Dedifferentiated amniotic fluid mesenchymal stem cell (primary cell): Measurements from ENCODE around the gene S1PR2.
"Not testable (repeated sequence)": the region's sequence is repeated elsewhere in the genome, so short reads cannot be mapped to it uniquely, and the experiment has no call there.

ENCODE experiments used
- DNase-seq: peaks from one replicate; pipeline ENCODE4 v3.0.0-alpha.2; 2016; ENCODE audit errors: extremely low spot score

Gene S1PR2

DNA sequence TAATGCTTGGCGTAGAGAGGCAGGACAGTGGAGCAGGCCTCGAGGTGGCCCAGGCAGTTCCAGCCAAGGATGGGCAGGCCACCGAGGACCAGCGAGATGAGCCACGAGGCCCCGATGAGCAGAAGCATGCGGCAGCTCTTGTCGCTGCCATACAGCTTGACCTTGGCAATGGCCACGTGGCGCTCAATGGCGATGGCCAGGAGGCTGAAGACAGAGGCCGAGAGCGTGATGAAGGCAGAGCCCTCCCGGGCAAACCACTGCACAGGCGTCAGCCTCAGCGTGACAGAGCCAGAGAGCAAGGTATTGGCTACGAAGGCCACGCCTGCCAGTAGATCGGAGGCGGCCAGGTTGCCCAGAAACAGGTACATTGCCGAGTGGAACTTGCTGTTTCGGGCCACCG is 6.8 kb downstream of the S1PR2 start:
- no peak for DNase-seq

DNA sequence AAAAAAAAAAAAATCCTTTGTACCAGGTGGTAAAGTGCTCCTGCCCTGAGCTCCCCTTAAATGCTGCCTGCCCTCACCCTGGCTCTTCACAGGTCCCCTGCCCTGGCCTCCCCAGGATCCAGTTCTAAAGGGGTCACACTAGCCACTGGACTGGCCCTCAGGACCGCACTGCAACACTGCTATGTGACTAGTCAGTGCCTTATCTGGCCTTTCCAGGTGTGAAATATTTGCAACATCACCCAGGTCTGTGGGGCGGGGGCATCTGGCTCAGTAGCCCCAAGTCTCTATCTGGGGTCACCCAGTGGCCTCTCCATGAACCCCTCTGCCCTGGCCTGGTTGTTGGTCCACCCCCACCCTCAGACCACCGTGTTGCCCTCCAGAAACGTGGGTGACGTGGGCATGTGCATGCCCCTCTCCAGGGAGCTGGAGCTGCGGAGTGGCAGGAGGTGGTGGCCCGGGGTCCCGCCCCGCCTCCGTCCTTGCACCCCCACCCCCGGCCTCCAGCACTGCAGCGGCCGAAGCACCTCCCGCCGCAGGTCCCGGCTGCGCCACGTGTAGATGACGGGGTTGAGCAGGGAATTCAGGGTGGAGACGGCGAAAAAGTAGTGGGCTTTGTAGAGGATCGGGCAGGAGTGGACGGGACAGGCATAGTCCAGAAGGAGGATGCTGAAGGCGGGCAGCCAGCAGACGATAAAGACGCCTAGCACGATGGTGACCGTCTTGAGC is 7.5 kb downstream of the S1PR2 start:
- no peak for DNase-seq

DNA sequence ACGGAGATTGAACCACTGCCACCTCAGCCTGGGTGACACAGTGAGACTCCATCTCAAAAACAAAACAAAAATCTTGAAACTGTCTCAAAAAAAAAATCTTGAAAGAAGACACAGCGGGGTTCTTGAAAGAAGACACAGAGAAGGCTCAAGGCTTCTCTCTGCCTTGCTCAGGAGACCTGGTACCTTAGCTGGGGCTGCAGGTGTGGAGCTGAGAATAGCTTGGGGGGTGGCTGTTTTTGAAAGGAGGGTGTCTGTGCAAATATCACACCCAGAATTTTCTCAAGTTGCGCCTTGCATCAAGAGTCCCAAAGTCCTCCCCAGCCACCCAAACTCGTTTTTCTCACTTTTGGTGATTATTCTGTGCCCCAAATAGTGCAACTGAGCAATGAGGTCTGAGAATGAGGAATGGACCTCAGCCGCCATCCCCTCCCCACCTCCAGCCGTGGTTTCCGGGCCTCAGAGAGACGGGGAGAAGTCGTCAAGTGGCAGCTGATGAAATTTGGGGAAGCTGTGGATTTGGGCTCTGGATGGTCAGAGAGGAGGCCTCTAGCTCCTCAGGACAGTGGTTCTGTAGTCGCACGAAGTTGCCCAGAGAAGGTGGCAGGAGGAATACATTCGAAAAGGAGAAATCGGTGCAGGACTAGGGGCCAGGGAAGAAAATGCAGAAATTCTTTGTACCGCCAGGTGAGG is 8.8 kb downstream of the S1PR2 start:
- no peak for DNase-seq

DNA sequence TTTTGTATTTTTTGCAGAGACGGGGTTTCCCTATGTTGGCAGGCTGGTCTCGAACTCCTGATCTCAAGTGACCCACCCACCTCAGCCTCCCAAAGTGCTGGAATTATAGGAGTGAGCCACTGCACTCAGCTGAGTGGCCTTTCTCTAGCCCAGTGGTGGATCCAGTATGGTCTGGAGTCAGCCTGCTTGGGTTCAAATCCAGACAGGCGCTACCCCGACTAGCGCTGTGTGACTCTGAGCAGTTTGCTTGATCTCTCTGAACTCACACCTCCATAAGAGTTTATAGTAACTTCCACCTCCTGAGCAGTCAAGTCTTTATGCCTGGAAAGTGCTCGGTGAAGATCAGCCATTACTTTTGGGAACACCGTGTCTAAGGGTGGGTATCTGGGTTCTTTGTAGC is 10.4 kb downstream of the S1PR2 start:
- DNase-seq: no peak

DNA sequence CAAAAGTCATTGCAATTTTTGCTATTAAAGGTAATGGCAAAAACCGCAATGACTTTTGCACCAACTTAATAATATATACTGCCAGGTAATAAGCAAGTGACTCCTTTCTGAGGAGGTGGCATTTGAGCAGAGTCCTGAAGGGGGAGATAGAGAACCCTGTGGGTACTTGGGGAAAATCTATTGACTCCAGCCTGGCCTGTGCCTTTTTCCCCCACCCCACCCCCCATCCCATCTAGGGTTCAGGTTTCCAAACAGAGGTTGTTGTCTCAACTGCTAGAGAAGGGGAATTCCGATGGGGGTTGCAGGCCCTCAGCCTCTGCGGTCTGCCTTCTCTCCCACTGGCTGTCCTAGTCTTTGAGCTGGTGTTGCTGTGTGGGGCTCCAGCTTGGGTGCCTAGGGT is 11.5 kb downstream of the S1PR2 start:
- no peak for DNase-seq

DNA sequence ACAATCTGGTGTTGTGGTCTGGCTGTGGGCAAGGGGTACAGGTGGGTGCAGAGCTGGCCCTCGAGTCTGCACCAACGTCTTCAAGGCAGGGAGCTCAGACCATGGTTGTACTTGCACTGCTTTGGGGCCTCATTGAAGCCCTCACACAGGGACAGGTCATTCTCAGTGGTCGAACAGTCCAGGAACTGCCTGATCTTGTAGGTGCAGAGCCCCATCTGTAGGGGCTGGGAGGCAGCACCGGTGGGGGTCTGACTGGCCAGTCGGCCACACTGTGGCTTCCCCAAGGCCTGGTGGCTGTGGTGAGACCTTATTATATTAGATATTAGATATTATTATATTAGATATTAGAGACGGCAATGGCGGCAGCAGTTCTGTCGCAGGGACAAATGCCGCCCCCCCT is 14.0 kb downstream of the S1PR2 start:
- DNase-seq: no peak

DNA sequence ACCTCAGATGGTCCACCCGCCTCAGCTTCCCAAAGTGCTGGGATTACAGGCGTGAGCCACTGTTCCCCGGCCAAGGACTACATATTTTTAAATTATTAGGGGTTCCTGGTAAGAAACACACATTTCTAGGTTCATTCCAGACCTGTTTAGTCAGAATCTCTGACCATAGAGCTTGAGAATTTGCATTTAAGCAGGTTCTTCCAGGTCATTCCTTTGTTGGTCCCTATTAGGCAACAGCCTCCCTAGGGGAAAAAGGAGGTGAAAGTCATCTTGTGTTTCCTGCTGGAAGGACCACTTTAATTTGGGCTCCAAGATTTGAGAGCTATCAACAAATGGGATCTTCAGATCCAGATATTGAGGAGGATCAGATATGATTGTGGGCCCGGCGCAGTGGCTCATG is 16.3 kb downstream of the S1PR2 start:
- no peak for DNase-seq

DNA sequence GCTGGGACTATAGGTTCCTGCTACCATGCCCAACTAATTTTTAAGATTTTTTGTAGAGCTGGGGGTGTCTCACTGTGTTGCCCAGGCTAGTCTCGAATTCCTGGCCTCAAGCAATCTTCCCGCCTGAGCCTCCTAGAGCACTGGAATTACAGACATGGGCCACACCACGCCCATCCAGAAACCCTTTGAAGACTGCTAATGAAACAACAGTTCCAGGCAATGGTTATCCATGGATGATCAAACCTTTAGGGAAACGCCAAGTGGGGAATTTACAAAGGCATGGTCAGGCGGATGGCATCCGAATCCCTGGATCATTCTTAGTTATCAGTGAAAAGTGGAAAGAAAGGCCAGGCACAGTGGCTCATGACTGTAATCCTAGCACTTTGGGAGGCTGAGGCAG is 19.4 kb downstream of the S1PR2 start:
- no peak for DNase-seq

DNA sequence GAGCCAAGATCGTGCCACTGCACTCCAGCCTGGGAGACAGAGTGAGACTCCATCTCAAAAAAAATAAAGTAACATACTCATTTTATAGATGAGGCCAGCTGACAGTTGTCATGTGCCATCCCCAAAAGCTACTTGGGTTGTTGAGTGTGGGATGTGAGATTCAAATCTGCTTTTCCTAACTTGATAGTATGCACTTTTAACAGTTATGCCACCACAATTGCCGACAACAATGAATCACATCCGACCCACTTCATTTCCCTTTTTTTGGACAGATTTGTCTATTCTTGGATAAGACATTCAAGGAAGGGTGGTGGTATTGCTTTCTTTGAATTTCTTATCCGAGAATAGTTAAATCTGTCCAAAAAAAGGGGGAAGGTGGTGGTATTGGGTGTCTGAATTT is 20.1 kb downstream of the S1PR2 start:
- no peak for DNase-seq

DNA sequence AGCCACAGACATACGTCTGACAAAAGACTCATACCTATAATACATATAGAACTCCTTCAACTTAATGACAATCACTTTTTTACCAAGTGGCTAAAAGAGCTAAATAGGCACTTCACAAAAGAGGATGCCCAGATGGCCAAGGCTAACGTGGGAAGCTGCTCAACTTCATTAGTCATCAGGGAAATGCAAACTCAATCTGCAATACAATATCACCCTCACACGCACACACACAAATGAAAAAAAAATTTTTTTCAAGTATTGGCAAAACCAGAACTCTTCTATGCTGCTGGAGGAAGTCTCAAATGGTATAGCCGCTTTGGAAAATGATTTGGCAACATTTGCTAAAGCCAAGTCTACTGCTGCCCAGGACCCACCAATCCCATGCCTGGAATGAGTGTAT is 21.8 kb downstream of the S1PR2 start:
- no peak for DNase-seq

DNA sequence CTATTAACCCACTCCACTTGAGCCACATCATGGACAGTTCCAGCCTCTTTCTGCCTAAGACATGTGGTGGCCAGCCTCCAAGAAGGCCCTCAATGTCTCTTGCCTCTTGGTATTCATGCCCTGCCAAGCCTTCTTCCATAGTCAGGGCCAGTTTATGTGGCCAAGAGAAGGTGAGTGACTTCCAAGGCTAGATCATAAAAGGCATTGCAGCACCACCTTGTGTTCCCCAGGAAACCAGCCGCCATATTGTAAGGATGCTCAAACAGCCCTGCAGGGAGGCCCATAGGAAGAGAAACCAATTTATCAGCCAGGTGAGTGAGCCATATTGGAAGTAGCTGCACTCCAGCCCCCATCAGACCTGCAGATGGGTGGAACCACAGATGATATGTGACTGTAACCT is 24.1 kb downstream of the S1PR2 start:
- DNase-seq: no peak

DNA sequence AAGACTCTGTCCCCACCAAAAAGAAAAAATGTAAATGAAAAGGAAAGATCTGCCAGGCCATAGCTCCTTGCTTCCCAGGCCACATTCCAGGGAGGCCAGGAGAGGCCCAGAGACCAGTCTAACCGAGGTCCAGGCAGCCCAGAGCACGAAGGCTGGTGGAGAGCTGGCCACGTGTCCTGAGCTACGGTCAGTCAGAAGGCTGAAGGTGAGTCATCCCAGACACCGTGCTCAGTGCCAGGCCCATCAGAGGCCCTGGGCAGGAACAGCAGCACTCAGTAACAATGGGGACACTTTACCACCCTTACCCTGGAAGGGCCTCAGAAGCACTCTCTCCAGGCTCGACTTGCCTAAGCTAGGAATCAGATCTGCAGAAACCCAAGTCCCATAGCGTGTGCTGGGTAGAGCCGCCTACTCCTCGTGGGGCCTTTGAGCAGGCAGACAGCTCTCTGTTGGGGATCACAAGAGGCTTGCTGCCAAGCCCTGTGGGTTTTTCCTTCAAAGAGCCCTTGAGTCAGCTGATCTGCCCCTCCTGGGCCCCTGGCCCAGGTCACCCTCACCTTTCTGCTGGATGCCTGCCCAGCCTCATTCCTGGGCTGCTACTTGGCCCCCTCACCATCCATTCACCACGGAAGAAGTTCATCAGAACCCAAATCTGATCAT is 24.8 kb downstream of the S1PR2 start:
- DNase-seq: no peak

DNA sequence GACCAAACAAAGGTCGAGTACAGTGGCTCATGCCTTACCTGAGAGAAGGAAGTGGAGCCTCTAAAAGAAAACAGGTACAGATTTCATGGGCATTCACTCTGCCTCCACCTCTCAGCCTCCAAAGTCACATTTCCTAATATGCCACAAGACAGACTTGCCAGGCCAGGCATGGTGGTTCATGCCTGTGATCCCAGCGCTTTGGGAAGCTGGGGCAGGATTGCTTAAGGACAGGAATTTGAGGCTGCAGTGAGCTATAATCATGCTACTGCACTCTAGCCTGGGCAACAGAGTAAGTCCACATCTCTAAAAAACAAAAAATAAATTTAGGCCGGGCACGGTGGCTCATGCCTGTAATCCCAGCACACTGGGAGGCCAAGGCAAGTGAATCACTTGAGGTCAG is 25.5 kb downstream of the S1PR2 start:
- no peak for DNase-seq

DNA sequence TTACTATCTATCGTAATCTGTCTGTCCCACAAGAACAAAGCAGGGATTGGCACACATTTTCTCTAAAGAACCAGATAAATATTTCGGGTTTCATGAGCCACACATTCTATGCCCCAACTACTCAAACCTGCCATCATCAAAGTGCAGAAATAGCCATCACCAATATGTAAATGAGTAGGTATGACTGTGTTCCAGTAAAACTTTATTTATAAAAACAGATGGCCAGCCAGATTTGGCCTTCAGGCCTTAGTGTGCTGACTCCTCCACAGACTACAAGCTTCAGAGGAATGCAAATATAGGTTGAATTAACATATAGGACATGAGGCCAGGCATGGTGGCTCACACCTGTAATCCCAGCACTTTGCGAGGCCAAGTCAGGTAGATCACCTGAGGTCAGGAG is 27.4 kb downstream of the S1PR2 start:
- DNase-seq: no peak

DNA sequence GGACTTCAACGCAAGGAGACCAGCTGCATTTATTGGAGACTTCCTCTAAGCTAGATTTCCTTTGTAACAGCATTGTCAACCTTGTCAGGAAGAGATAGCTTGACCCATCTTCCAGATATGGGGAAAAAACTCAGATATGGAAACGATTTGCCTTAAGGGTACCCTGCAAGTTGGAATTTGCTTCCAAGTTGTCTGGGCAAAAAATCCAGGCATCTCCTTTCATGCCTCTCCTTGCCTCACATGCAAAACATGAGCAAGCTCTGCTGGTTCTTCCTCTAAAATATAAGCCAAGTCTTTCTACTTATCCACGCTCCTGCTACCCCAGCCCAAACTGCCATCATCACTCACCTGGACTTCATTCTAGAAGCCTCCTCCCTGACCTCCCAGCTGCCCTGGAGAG is 30.0 kb downstream of the S1PR2 start:
- DNase-seq: no peak

DNA sequence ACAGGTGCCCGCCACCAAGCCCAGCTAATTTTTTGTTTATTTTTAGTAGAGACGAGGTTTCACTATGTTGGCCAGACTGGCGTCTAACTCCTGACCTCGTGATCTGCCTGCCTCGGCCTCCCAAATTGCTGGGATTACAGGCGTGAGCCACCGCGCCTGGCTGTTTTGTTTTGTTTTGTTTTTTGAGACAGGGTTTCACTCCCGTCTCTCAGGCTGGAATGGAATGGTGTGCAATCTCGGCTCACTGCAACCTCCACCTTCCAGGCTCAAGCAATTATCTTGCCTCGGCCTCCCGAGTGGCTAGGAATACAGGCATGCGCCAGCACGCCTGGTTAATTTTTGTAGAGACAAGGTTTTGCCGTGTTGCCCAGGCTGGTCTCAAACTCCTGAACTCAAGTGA is 31.0 kb downstream of the S1PR2 start:
- not testable (repeated sequence) for DNase-seq

DNA sequence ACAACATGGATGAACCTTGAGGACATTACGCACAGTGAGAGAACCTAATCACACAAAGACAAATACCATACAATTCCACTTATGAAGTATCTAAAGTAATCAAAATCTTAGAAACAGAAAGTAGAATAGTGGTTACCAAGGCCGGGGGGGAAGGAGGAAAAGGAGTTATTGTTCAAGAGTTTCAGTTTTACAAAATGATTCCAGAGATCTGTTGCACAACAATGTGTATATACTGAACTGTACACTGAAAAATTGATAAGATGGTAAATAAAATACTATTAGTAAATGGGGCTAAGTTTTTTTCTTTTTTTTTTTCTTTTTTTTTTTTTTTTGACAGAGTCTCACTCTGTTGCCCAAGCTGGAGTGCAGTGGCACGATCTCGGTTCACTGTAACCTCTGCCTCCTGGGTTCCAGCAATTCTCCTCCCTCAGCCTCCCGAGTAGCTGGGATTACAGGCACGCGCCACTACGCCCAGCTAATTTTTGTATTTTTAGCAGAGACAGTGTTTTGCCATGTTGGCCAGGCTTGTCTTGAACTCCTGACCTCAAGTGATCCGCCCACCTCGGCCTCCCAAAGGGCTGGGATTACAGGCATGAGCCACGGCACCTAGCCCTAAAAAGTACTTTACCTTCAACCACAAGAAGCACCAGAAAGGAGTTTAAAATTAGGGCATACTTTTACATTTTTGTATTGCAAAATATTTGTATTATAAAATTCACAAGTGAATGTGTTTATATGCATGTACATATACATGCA is 32.1 kb downstream of the S1PR2 start:
- not testable (repeated sequence) for DNase-seq

DNA sequence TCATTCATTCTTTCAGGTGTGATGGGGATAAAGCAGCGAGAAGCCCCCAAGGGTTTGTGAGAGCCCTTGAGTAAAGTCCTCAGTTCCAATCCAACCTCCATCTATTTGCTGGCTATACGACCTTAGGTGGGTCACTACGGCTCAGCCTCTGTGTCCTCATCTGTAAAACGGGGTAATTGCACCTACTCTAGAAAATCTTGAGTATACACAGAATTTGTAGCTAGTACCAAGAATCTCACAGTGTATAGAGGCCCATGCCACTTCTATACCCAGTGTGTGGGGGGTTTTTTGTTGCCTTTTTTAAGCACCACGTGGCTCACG is 36.0 kb downstream of the S1PR2 start:
- no peak for DNase-seq

DNA sequence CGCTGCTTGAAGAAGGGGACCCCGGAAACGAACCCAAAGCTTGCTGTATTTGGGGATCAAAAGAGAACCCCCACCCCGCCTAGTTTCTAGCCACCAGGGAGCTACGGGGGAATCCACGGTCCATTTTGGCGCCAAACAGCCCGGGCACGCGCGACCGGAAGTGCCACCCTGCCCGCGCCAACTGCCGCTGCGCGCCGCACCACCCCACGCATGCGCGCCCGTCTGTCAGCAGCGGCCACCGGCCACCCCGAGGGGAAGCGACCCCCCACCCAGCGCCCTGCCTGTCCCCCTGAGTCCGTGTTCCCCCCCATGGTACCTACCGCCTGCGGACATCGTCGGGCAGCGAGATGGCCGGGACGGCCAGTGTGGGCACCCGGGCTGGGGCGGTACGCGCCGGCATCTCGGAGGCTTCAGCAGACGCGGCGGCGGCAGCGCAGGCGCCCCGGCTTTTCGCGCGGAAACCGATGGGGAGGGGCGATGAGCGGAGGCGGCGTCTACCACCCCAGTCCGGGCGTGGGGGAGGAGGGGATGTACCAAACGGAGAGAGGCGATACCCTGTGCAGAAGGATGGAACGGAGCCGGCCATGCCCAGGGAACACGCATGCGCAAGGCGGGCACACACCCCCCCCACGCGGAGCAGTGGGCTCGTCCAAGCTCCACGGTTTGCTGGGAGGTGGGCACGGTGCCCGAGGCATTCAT is 36.5 kb downstream of the S1PR2 start, which contains the start of gene DNMT1:
Gene DNMT1, minus strand, starts transcription at position 454 of the 699 bp plus-strand sequence. Its CDS starts 54 bp downstream, at position 400.
- peak; percentile 91 for DNase-seq

DNA sequence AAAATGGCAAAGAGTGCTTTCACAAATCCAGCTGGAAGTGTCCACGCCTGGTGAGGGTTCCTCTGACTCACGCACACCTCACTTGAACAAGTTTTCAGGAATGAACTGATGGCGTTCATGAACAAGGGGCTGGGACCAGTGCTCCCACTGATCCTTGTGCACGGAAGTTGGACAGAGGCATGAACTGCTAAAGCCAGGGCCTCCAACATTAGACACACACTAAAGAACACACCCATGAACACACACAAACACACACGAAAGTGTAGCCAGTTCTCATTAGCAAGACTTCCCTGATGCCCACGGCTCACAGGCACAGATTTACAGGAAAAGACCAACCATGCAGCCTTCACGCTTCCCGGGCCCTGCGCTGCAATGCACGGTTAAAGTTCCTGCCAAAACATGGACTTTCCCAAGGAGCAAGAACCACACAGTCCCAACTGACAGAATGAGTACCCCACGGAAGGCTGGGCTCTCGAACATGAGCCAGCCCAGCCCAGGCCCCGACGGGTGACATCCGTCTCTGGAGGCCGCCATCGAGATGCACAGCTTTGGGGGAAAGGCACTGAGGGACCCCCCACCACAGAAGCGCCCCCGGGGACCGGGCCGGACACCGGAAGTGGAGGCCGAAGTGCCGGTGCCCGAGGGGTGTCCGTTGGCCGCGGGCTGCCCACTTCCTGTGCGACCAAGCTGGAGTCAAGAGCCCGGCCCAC is 37.2 kb downstream of the S1PR2 start:
- no peak for DNase-seq

DNA sequence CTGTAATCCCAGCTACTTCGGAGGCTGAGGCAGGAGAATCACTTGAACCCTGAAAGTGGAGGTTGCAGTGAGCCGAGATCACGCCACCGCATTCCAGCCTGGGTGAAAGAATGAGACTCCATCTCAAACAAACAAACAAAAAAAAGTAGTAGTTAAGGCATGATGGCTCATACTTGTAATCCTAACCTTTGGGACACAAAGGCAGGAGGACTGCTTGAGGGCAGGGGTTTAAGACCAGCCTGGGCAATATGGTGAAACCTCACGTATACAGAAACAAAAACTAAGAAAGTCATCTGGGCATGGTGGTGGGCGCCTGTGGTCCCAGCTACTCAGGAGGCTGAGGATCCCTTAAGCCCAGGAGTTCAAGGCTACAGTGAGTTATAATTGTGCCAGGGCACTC is 38.2 kb downstream of the S1PR2 start:
- no peak for DNase-seq
